ENCODE results near the gene KIF9.
"Not testable (repeated sequence)": the region's sequence is repeated elsewhere in the genome, so short reads cannot be mapped to it uniquely, and the experiment has no call there.

KIF9 gene

GRCh38 chr3:47261301-47261700 lies 21.3 kb downstream of the KIF9 start:
- in situ Hi-C loops (cut with HindIII; ENCODE audit: low pct_unique_long_range_greater_than_20kb, low sequenced_read_pairs) = no loop called here
- no peak for DNase-seq (ENCODE audit: low read depth in 1 of 2, low spot score in 1 of 2)
- TF ChIP-seq JUND (IDR thresholded peaks at IDR 0.05; ENCODE audit: low read depth) = no peak

GRCh38 chr3:47260605-47261004 lies 22.0 kb downstream of the KIF9 start:
- in situ Hi-C loops (cut with HindIII; ENCODE audit: low pct_unique_long_range_greater_than_20kb, low sequenced_read_pairs) = no loop called here
- no peak for DNase-seq (ENCODE audit: low read depth in 1 of 2, low spot score in 1 of 2)
- TF ChIP-seq JUND (IDR thresholded peaks at IDR 0.05; ENCODE audit: low read depth) = no peak

GRCh38 chr3:47259114-47259513 lies 23.5 kb downstream of the KIF9 start:
- TF ChIP-seq JUND (IDR thresholded peaks at IDR 0.05; ENCODE audit: low read depth) = no peak
- in situ Hi-C loops (cut with HindIII; ENCODE audit: low pct_unique_long_range_greater_than_20kb, low sequenced_read_pairs) = no loop called here
- DNase-seq (ENCODE audit: low read depth in 1 of 2, low spot score in 1 of 2) = no peak

- DNase-seq (ENCODE audit: low read depth in 1 of 2, low spot score in 1 of 2); in situ Hi-C loops (cut with HindIII; ENCODE audit: low pct_unique_long_range_greater_than_20kb, low sequenced_read_pairs): not testable (repeated sequence)
These were observed 26.3 kb downstream of the KIF9 start for GRCh38 chr3:47256331-47256730.

- no peak for TF ChIP-seq JUND (IDR thresholded peaks at IDR 0.05; ENCODE audit: low read depth)
- in situ Hi-C loops (cut with HindIII; ENCODE audit: low pct_unique_long_range_greater_than_20kb, low sequenced_read_pairs) = no loop called here
- DNase-seq (ENCODE audit: low read depth in 1 of 2, low spot score in 1 of 2) = no peak
These were observed 30.9 kb downstream of the KIF9 start for GRCh38 chr3:47251689-47252088.

GRCh38 chr3:47251085-47251484 lies 31.5 kb downstream of the KIF9 start:
- DNase-seq (ENCODE audit: low read depth in 1 of 2, low spot score in 1 of 2); in situ Hi-C loops (cut with HindIII; ENCODE audit: low pct_unique_long_range_greater_than_20kb, low sequenced_read_pairs): not testable (repeated sequence)

- no peak for TF ChIP-seq JUND (IDR thresholded peaks at IDR 0.05; ENCODE audit: low read depth)
- in situ Hi-C loops (cut with HindIII; ENCODE audit: low pct_unique_long_range_greater_than_20kb, low sequenced_read_pairs) = no loop called here
- peak; percentile 35 to 68 for DNase-seq (ENCODE audit: low read depth in 1 of 2, low spot score in 1 of 2)
These were observed 32.1 kb downstream of the KIF9 start for GRCh38 chr3:47250309-47251060.

- no peak for TF ChIP-seq JUND (IDR thresholded peaks at IDR 0.05; ENCODE audit: low read depth)
- in situ Hi-C loops (cut with HindIII; ENCODE audit: low pct_unique_long_range_greater_than_20kb, low sequenced_read_pairs) = no loop called here
- DNase-seq (ENCODE audit: low read depth in 1 of 2, low spot score in 1 of 2) = no peak
These were observed 35.2 kb downstream of the KIF9 start for GRCh38 chr3:47247131-47248064.

- DNase-seq (ENCODE audit: low read depth in 1 of 2, low spot score in 1 of 2) = no peak
- in situ Hi-C loops (cut with HindIII; ENCODE audit: low pct_unique_long_range_greater_than_20kb, low sequenced_read_pairs) = no loop called here
- no peak for TF ChIP-seq JUND (IDR thresholded peaks at IDR 0.05; ENCODE audit: low read depth)
These were observed 37.3 kb downstream of the KIF9 start for GRCh38 chr3:47245271-47245670.

- no peak for TF ChIP-seq JUND (IDR thresholded peaks at IDR 0.05; ENCODE audit: low read depth)
- in situ Hi-C loops (cut with HindIII; ENCODE audit: low pct_unique_long_range_greater_than_20kb, low sequenced_read_pairs) = no loop called here
- DNase-seq (ENCODE audit: low read depth in 1 of 2, low spot score in 1 of 2) = no peak
These were observed 38.0 kb downstream of the KIF9 start for GRCh38 chr3:47244531-47245100.

GRCh38 chr3:47243419-47244147 lies 39.0 kb downstream of the KIF9 start:
- no peak for TF ChIP-seq JUND (IDR thresholded peaks at IDR 0.05; ENCODE audit: low read depth)
- in situ Hi-C loops (cut with HindIII; ENCODE audit: low pct_unique_long_range_greater_than_20kb, low sequenced_read_pairs) = no loop called here
- no peak for DNase-seq (ENCODE audit: low read depth in 1 of 2, low spot score in 1 of 2)

- DNase-seq (ENCODE audit: low read depth in 1 of 2, low spot score in 1 of 2) = no peak
- TF ChIP-seq JUND (IDR thresholded peaks at IDR 0.05; ENCODE audit: low read depth) = no peak
- in situ Hi-C loops (cut with HindIII; ENCODE audit: low pct_unique_long_range_greater_than_20kb, low sequenced_read_pairs) = no loop called here
These were observed 42.7 kb downstream of the KIF9 start for GRCh38 chr3:47239929-47240328.
